Spinal cord (tissue), 10 donors: ENCODE results near the gene SUN5. TPM values are rescaled to one million over a fixed set of nuclear protein-coding genes. Genes with fewer than 3 reads are reported as not detected.

ENCODE experiments used
- DNase-seq, 6 donors: peaks; one replicate each; pipeline versions ENCODE4 v3.0.0 to v3.0.0-alpha.2; 2013 to 2015; ENCODE audit warnings: low spot score in 6 of 6, low read depth in 4 of 6
- H3K27ac ChIP-seq: one replicate; pipeline ENCODE4 v1.5.1; 2013; ENCODE audit warnings: low read depth, low read length, control low read depth
- H3K27me3 ChIP-seq: one replicate; pipeline ENCODE4 v1.6.1; 2013; ENCODE audit warnings: low read length; ENCODE audit not compliant: control insufficient read depth, insufficient read depth
- H3K36me3 ChIP-seq: one replicate; pipeline ENCODE4 v1.6.1; 2013; ENCODE audit warnings: low read length; ENCODE audit not compliant: control insufficient read depth, insufficient read depth
- H3K4me1 ChIP-seq: one replicate; pipeline ENCODE4 v1.6.1; 2013; ENCODE audit warnings: low read length; ENCODE audit not compliant: control insufficient read depth, insufficient read depth
- H3K4me3 ChIP-seq: one replicate; pipeline ENCODE4 v1.5.1; 2013; ENCODE audit warnings: low read depth, low read length, control low read depth
- H3K9me3 ChIP-seq: one replicate; pipeline ENCODE4 v1.6.1; 2013; ENCODE audit warnings: low read length; ENCODE audit not compliant: control insufficient read depth, insufficient read depth
- WGBS: methylation state at CpG from one replicate; pipeline ENCODE4 v1.1.5; 2013; ENCODE audit warnings: missing lambda C conversion rate; ENCODE audit not compliant: insufficient coverage; 5-methylcytosine and 5-hydroxymethylcytosine counted together
- polyA plus RNA-seq, 2 donors: library from polyadenylated mRNA; unstranded; fragments of 120-200 nt; gene quantifications; one replicate each; pipeline ENCODE4 v1.2.1, GENCODE V29; 2013; ENCODE audit not compliant: insufficient read length in 2 of 2
- total RNA-seq, 2 donors: library from RNA; depleted of rRNA in 1 of 2; stranded (reverse); fragments of 120-200 nt in 1 of 2; fragments of >200 nt in 1 of 2; gene quantifications; one replicate each; pipeline versions ENCODE4 v1.2.3 to v1.2.4, GENCODE V29; 2013 to 2014
- donor health status: healthy.

The SUN5 gene
- total and polyA plus RNA-seq, 4 donors: not detected

DNA sequence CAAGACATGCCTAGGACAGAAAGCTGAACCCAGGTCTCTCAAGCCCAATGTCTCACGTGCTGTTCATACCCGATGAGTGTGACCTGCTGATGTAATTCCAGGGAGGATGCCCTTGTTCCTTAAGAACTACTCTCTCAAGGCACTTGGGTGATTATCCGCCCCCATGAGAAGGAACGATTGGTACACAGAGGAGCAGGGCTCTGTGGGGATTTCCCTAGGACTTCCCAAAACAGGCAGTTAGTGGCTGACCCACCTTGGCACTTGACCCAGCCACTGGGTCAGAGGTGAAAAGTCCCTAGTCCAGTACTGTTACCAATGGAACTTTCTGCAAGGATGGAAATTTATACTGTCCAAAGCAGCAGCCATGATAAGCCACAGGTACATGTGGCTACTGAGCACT lies 18.1 kb upstream of the SUN5 start:
- DNase-seq: no peak
- WGBS: 73% methylated on average over 3 of the region's 4 CpGs

GRCh38 chr20:33021879-33022278 lies 17.6 kb upstream of the SUN5 start:
- no peak overlapping the region for H3K4me3 ChIP-seq
- peaks cover 14% of the 10 kb centered on the region for H3K4me1 ChIP-seq
- no peak overlapping the region for H3K27ac ChIP-seq
- no peaks in the 10 kb centered on the region for H3K27me3 ChIP-seq
- H3K36me3 ChIP-seq: no peaks in the 10 kb centered on the region
- no peaks in the 10 kb centered on the region for H3K9me3 ChIP-seq
- WGBS: 83% methylated on average over 1 of the region's 3 CpGs
- no peak for DNase-seq

More for the DNA sequence above, 18.1 kb upstream of the SUN5 start:
- H3K4me1 ChIP-seq: peaks cover 14% of the 10 kb centered on the region
- H3K27ac ChIP-seq: no peak overlapping the region
- H3K9me3 ChIP-seq: no peaks in the 10 kb centered on the region
- no peaks in the 10 kb centered on the region for H3K27me3 ChIP-seq
- H3K4me3 ChIP-seq: no peak overlapping the region
- no peaks in the 10 kb centered on the region for H3K36me3 ChIP-seq

GRCh38 chr20:33020278-33021161 lies 16.3 kb upstream of the SUN5 start:
- Histone ChIP-seq H3K4me1 (peaks cover 20% of the 10 kb centered on the region), H3K4me3 (no peak overlapping the region), H3K36me3 (no peaks in the 10 kb centered on the region), H3K9me3 (no peaks in the 10 kb centered on the region), H3K27me3 (no peaks in the 10 kb centered on the region), H3K27ac (no peak overlapping the region)
- WGBS: 92% methylated on average over 17 of the region's 18 CpGs
- no peak for DNase-seq

GRCh38 chr20:33019465-33020277 lies 15.4 kb upstream of the SUN5 start:
- Histone ChIP-seq H3K9me3 (no peaks in the 10 kb centered on the region), H3K4me1 (peaks cover 28% of the 10 kb centered on the region), H3K36me3 (no peaks in the 10 kb centered on the region), H3K27ac (no peak overlapping the region), H3K27me3 (no peaks in the 10 kb centered on the region), H3K4me3 (no peak overlapping the region)
- DNase-seq: peak; percentile 2 to 53 (median 16)
- WGBS: 78% methylated on average over 23 of the region's 23 CpGs

DNA sequence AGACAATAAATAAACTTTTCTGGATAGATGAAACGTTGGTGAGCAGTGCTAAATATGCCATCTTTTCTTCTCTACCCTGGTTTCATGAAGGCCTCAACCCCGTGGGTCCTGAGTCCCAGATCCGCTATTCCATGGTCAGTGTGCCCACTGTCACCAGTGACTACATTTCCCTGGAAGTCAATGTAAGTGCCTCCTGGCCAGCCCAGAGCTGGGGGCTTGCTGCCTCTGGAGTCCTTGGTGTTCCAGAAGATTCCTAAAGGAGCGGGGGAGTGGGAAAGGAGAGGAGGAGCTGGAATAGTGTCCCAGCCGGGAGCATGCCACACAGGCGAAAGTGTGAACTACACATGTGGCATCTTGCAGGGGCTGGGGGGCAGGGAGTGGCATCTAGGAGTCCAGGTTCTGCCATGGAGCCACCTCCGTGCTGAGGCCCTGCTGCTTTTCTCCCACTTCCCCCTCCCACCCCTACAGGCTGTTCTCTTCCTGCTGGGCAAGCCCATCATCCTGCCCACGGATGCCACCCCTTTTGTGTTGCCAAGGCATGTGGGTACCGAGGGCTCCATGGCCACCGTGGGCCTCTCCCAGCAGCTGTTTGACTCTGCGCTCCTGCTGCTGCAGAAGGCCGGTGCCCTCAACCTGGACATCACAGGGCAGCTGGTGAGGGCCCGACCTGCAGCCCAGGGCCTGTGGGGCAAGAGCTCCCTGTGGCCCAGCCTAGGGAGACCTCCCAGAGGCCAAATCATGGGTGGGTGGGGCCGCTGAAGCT lies 14.1 kb upstream of the SUN5 start:
- 72% methylated on average over 11 of the region's 14 CpGs for WGBS
- no peak for DNase-seq
- Histone ChIP-seq H3K27ac (no peak overlapping the region), H3K27me3 (no peaks in the 10 kb centered on the region), H3K4me1 (peaks cover 28% of the 10 kb centered on the region), H3K4me3 (no peak overlapping the region), H3K9me3 (no peaks in the 10 kb centered on the region), H3K36me3 (no peaks in the 10 kb centered on the region)

DNA sequence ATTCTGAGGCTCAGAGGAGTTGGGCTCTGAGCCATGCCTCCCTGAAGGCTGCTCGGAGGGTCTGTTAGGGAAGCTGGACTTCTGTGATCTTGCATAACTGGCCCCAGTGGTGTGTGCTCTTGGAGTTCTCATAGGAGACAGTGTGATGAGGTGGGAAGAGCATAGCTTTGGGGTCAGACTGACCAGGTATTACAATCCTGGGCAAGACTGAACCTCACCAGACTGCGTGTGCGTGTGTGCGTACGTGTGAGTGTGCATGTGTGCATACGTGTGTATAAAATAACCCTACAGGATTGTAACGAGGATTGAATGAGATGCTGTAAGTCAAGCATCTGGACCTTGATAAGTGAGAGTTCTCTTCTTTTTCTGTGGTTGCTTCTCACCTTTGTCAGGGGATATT lies 13.3 kb upstream of the SUN5 start:
- DNase-seq: no peak
- Histone ChIP-seq H3K9me3 (no peaks in the 10 kb centered on the region), H3K27ac (no peak overlapping the region), H3K27me3 (no peaks in the 10 kb centered on the region), H3K4me1 (peaks cover 28% of the 10 kb centered on the region), H3K36me3 (no peaks in the 10 kb centered on the region), H3K4me3 (no peak overlapping the region)
- WGBS: 91% methylated on average over 7 of the region's 7 CpGs

- no peaks in the 10 kb centered on the region for H3K27me3 ChIP-seq
- 84% methylated on average over 5 of the region's 7 CpGs for WGBS
- DNase-seq: no peak
- H3K9me3 ChIP-seq: no peaks in the 10 kb centered on the region
- no peaks in the 10 kb centered on the region for H3K36me3 ChIP-seq
- H3K4me3 ChIP-seq: no peak overlapping the region
- H3K27ac ChIP-seq: no peak overlapping the region
- peaks cover 28% of the 10 kb centered on the region for H3K4me1 ChIP-seq
Measured at GRCh38 chr20:33016581-33017109, 12.4 kb upstream of the SUN5 start.

- Histone ChIP-seq H3K4me1 (peaks cover 28% of the 10 kb centered on the region), H3K27ac (no peak overlapping the region), H3K9me3 (no peaks in the 10 kb centered on the region), H3K4me3 (no peak overlapping the region), H3K36me3 (no peaks in the 10 kb centered on the region), H3K27me3 (no peaks in the 10 kb centered on the region)
- DNase-seq: no peak
- WGBS: 83% methylated on average over 12 of the region's 15 CpGs
Measured at GRCh38 chr20:33015700-33016580, 11.7 kb upstream of the SUN5 start.
